GM21717 (cell line): ENCODE data around the gene USP48.
"Not testable (repeated sequence)": the region's sequence is repeated elsewhere in the genome, so short reads cannot be mapped to it uniquely, and the experiment has no call there.

Experiments used
- ATAC-seq: cut with Tn5 transposase; IDR thresholded peaks from one replicate; pipeline ENCODE4 v1.9.1; 2021; ENCODE audit warnings: mild to moderate bottlenecking, moderate library complexity; ENCODE audit not compliant: unreplicated experiment

USP48 gene

DNA sequence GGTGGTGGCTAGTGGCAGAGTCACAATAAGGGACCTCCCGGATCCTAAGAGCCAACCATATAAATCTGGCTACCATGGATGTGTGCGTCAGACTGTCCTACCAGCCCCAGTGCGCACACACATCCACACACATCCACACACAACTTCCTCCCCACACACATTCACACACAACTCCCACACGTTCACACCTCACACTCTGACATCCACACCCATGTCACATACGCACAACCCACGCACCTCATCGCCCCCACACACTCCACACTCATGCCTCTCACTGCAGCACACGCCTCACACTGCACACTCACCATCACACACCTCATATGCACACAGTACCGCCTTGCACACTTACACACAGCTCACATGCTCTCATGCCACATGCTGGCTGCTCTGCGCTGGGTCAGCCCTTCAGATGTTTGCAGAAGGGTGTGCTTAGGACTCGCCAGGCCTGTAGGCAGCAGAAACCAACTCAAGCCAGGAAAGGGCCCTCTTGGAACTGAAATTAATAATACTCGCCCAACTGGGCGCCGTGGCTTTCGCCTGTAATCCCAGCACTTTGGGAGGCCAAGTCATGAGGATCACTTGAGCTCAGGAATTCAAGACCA lies 32.1 kb upstream of the USP48 start:
- ATAC-seq, result no peak

- no peak for ATAC-seq
Observed at GRCh38 chr1:21814241-21814918, 31.4 kb upstream of the USP48 start.

- no peak for ATAC-seq
Observed at GRCh38 chr1:21813542-21813941, 30.6 kb upstream of the USP48 start.

- ATAC-seq, result no peak
Observed at GRCh38 chr1:21811875-21812305, 28.9 kb upstream of the USP48 start, which contains the start of gene LDLRAD2. LDLRAD2 (plus strand) TSS chr1:21812265; CDS start chr1:21812452, 187 bp downstream.

- ATAC-seq, result no peak
Observed at GRCh38 chr1:21804536-21804935, 21.6 kb upstream of the USP48 start.

- ATAC-seq, result no peak
Observed at GRCh38 chr1:21801100-21801499, 18.2 kb upstream of the USP48 start.

DNA sequence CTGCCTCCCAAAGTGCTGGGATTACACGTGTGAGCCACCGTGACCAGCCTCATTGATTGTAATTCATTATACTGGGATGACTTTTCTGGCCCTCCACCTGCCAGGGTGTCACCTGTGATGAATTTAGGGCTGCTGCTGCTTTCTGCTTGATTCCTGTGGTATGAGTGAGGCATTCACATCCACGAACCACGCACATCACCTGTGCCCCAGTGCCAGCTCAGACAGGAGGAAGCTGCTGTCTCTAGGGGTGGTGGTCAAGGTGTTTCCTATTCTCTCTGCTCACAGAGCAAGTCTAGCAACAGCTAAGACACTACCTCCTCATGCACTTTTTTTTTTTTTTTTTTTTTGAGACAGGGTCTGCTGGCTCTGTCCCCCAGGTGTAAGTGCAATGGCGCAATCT lies 16.8 kb upstream of the USP48 start:
- no peak for ATAC-seq

DNA sequence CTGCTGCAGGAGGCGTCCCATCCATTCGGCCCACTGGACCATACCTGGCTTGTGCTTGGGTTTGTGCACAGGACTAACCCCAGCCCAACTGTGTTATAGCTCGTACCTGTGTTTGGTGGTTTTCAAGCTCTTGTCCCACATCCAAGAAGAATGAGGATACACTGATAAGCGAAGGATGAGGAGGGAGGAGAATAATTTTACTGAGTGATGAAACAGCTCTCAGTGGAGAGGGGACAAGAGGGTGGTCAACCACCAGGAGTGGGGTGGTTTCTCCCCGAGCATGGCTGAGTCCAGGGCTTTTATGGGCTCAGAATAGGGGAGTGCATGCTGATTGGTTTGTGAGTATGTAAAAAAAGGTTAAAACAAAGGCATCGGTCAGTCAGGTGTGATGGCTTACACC lies 12.1 kb upstream of the USP48 start:
- no peak for ATAC-seq

GRCh38 chr1:21794656-21795055 lies 11.7 kb upstream of the USP48 start:
- ATAC-seq, result no peak

GRCh38 chr1:21793104-21793503 lies 10.2 kb upstream of the USP48 start:
- ATAC-seq, result no peak

DNA sequence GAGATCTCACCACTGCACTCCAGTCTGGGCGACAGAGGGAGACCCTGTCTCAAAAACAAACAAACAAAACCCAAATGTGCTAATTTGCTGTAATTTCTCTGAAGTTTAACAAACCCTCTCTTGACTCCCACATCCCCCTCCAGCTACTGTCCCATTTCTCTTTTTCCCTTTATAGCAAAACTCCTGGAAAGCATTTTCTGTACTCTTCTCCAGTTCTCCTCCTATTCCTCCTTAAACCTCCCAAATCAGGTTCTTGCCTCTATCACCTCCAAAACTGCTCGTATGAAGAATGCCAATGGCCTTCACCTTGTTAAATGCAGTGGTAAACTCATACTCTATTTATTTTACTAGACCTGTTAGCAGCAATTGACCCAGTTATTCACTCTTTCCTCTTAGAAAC lies 3.7 kb upstream of the USP48 start:
- no peak for ATAC-seq

DNA sequence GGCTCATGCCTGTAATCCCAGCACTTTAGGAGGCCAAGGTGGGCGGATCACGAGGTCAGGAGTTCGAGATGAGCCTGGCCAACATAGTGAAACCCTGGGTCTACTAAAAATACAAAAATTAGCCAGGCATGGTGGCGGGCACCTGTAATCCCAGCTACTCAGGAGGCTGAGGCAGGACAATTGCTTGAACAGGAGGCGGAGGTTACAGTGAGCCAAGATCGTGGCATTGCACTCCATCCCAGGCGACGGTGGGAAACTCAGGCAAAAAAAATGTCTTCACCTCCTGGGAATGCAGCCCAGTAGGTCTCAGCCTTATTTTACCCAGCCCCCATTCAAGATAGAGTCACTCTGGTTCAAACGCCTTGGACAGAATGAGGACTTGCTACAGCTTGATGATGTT lies 2.8 kb upstream of the USP48 start:
- ATAC-seq, result not testable (repeated sequence)

GRCh38 chr1:21783679-21784603 lies 992 bp upstream of the USP48 start:
- peak; percentile 58 for ATAC-seq

DNA sequence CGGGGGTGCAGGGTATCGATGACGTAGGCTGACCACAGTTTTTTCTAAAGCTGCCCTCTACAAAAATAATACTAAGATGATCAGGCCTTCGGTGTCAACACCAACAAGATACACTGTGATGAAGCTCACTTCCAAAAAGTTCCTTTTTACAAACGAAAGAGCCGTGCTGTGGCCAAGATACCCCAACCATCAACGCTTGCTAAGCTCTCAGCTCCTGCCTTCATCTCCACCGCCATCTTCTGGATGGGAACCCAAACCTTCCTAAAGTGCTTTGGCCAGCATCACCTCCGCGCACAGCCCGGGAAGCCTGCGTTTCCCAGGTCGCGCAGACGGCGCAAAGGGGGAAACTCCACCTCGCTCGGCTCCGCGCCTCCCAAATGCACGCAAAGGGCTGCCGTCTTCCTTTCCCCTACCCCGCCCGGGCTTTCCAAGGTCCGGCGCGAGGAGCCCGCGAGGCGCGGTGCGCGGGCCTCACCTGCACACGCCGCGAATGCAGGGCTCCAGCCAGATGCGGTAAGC lies 541 bp downstream of the USP48 start:
- ATAC-seq, result peak; percentile 14

DNA sequence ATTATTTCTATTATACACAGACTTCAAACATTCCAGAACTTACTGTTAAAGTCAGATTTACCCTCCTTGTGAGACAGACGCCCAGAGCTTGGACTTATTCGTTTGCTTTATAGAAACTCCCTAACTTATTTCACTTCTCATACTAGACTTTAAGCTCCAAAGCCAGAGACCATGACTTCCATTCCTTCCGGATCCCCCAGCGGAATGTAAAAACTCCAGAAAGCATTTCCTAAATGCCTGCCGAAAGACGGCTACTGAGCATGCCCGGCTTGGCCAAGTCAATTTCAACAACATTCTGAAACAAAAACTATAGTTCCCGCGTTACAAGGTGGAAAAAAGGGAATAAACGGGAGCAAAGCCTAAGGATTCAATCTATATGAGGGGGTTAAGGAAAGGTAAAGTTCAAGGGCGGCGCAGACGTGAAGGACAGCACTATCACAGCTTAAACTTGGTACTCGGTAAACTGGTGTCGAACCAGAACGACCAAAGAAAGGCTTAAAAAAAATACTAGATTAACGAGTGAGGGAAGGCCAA lies 1.1 kb downstream of the USP48 start:
- ATAC-seq, result peak; percentile 16

DNA sequence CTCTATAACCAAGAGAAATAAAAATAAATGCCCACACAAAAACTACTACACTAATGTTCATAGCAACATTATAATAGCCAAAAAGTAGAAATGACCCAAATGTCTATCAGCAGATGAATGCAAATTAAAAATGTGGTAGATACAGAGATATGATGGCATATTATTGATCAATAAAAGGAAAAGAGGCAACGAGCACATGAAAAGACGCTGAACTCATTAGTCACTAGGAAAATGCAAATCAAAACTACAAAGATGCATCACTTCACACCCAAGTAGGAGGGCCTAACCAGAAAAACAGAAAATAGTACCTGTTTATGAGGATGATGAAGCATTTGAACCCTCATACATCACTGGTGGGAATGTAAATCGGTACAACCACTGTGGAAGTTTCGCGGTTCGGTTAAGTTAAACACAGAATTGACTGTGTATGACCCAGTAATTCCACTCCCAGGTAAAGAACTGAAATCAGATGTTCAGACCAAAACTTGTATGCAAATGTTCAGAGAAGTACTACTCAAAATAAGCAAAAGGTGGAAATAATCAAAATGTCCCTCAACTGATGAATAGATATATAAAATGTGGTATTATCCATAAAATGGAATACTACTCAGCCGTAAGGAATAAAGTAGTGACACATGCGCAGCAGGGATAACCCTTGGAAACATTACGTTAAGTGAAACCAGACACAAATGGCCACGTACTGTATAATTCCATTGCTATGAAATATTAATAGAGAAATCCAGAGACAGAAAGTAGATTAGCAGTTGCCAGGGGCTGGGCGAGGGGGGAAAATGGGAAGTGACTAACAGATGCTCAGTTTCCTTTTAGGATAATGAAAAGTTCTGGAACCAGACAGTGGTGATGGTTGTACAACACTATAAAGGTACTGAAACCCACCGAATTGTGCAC lies 3.1 kb downstream of the USP48 start:
- ATAC-seq, result no peak

DNA sequence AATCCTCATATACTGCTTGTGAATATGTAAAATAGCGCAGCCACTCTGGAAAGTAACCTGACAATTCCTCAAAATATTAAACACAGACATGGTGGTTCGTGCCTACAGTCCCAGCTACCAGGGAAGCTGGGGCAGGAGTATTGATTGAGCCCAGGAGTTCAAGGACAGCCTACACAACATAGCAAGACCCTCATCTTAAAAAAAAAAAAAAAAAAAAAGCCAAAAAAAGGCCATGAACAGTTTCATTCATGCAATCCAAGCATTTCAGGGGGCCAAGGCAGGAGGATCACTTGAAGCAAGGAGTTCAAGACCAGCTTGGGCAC lies 4.6 kb downstream of the USP48 start:
- ATAC-seq, result no peak

DNA sequence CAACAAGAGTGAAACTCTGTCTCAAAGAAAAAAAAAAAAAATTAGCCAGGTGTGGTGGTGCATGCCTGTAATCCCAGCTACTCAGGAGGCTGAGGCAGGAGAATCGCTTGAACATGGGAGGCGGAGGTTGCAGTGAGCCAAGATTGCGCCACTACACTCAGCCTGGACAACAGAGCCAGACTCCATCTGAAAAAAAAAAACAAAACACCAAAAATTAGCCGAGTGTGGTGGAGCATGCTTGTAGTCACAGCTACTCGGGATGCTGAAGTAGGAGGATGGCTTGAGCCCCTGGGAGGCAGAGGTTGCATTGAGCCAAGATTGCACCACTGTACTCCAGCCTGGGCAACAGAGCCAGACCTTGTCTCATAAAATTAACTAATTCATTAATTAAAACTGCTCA lies 6.0 kb downstream of the USP48 start:
- ATAC-seq, result not testable (repeated sequence)

- ATAC-seq, result no peak
Observed at GRCh38 chr1:21775985-21776562, 6.9 kb downstream of the USP48 start.

- ATAC-seq, result no peak
Observed at GRCh38 chr1:21775550-21775914, 7.4 kb downstream of the USP48 start.
